Panc1 (cell line): ENCODE measurements around the gene BMP7. TPM values are rescaled to one million over a fixed set of nuclear protein-coding genes. Genes with fewer than 3 reads are reported as not detected.

ENCODE experiments used
- ATAC-seq: fragments of 200-7000 bp; cut with Tn5 transposase; 2 replicates; pipeline ENCODE4 v1.9.1; 2020; ENCODE audit warnings: mild to moderate bottlenecking, moderate library complexity
- BruUV-seq: library from RNA; stranded (reverse); fragments of 400-500 nt; replicated peaks from 2 replicates; lab custom pipeline; 2021; lab: Mats Ljungman, UMichigan
- CTCF ChIA-PET: fragments of 300-600 bp; sonication (Branson Sonifier 250); formaldehyde crosslinking; loops from one replicate; lab custom pipeline; 2022; ENCODE audit warnings: antibody characterized with exemption; lab: Charles Lee
- POLR2A ChIA-PET: fragments of 300-600 bp; sonication (Branson Sonifier 250); formaldehyde crosslinking; loops from one replicate; lab custom pipeline; 2022; ENCODE audit warnings: antibody characterized with exemption; lab: Charles Lee
- DNase-seq: peaks from one replicate; pipeline ENCODE4 v3.0.0-alpha.2; 2010; ENCODE audit warnings: low read depth, low spot score
- H3K27ac ChIP-seq: 2 replicates; pipeline ENCODE4 v1.5.1; 2011; ENCODE audit warnings: mild to moderate bottlenecking, low read length, inconsistent platforms
- H3K27me3 ChIP-seq: fragments of 200-500 bp; sonication (Bioruptor generic); 2 replicates; pipeline ENCODE4 v1.6.0; 2014; ENCODE audit warnings: low read length, inconsistent platforms; ENCODE audit not compliant: control insufficient read depth, insufficient read depth
- H3K36me3 ChIP-seq: fragments of 200-500 bp; sonication (Bioruptor generic); 2 replicates; pipeline ENCODE4 v1.5.1; 2014; ENCODE audit warnings: inconsistent platforms, mild to moderate bottlenecking, low read length, moderate library complexity; ENCODE audit not compliant: control insufficient read depth, insufficient read depth
- H3K4me1 ChIP-seq: 2 replicates; pipeline ENCODE4 v1.5.1; 2011; ENCODE audit warnings: inconsistent platforms, mild to moderate bottlenecking, low read length, moderate library complexity; ENCODE audit not compliant: control insufficient read depth, insufficient read depth
- H3K4me3 ChIP-seq, 2 experiments: 2 replicates each; pipeline ENCODE4 v1.5.1; 2011 to 2012; ENCODE audit warnings: low read depth in 2 of 2, low read length in 2 of 2, mild to moderate bottlenecking in 2 of 2, inconsistent platforms in 1 of 2, moderate library complexity in 1 of 2
- H3K9me3 ChIP-seq: fragments of 200-500 bp; sonication (Bioruptor generic); 2 replicates; pipeline ENCODE4 v1.5.1; 2014; ENCODE audit warnings: low read depth, mild to moderate bottlenecking, inconsistent platforms, low read length, moderate library complexity; ENCODE audit not compliant: control insufficient read depth, insufficient read depth
- CTCF ChIP-seq: fragments of 450-650 bp; IDR thresholded peaks from 2 replicates; pipeline ENCODE4 v1.5.1; 2017; ENCODE audit warnings: mild to moderate bottlenecking
- POLR2AphosphoS5 ChIP-seq: IDR thresholded peaks from 2 replicates; pipeline ENCODE4 v1.6.1; 2012; ENCODE audit warnings: mild to moderate bottlenecking, low read depth, low read length, moderate library complexity
- REST ChIP-seq, 2 experiments: IDR thresholded peaks; 2 replicates each; pipeline ENCODE4 v1.6.1; 2011 to 2012; ENCODE audit warnings: low read depth in 2 of 2, control low read depth in 1 of 2, low read length in 1 of 2, mild to moderate bottlenecking in 1 of 2, moderate library complexity in 1 of 2; ENCODE audit not compliant: insufficient read depth in 1 of 2
- SIN3A ChIP-seq: IDR thresholded peaks from 2 replicates; pipeline ENCODE4 v1.6.1; 2012; ENCODE audit warnings: low read depth, mild to moderate bottlenecking, low read length, moderate library complexity, borderline replicate concordance; ENCODE audit not compliant: insufficient read depth
- TCF7L2 ChIP-seq: IDR thresholded peaks from 2 replicates; pipeline ENCODE4 v1.6.1; 2011; ENCODE audit warnings: mild to moderate bottlenecking, low read depth, low read length, inconsistent platforms
- in situ Hi-C: cut with HindIII; loops from 2 replicates; pipeline ENCODE4 v1.10.0; 2016; ENCODE audit warnings: low sequenced_read_pairs, low pct_unique_long_range_greater_than_20kb
- intact Hi-C: fragments of 100-400 bp; cut with micrococcal nuclease; formaldehyde crosslinking; loops from one replicate; pipeline ENCODE4 v1.10.0; 2022; ENCODE audit not compliant: unreplicated experiment
- total RNA-seq: library from RNA; stranded (reverse); gene quantifications from one replicate; pipeline ENCODE4 v1.2.1, GENCODE V29; 2021; ENCODE audit not compliant: unreplicated experiment

BMP7 gene
- total RNA-seq, 1 experiment from 2014 or later: 11.5 TPM

DNA sequence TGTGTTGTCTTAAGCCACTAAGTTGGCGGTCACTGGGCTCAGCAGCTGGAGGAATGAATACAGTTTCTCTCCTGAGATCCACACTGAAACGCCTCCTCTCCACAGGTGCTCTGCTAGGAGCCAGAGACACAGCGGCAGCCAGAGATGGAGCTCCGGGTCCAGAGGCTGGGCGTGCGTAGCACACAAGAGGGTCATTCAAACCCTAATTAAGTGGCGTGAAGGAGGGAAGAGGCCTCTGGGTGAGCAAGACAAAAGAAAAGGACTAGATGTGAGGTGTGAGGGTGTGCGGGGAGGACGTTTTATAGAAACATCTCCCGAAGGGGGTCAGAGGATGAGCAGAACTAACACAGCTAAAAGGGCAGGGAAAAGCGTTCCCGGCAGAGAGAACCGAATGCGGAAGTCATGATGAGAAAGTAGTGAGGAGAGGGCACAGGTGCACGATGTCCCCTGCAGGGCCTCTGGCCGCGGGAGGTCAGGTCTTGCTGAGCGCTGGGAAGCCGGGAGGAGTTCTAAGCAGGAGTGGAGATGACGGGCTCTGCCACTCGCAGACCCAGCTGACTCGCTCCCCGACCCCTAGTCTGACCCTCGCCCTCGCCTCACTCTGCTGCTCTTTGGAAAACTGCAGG lies 54.4 kb downstream of the BMP7 start:
- ChIA-PET POLR2A (no interaction called here), CTCF (no interaction called here)
- Histone ChIP-seq H3K36me3 (no peaks in the 10 kb centered on the region), H3K27ac (peak overlapping the region; percentile 7), H3K4me3 (peak overlapping the region in 1 of 2 experiments; percentile 23; a peak in 2 of 4 replicates), H3K9me3 (peaks cover 5% of the 10 kb centered on the region; the same call in 1 of the 2 replicates), H3K27me3 (no peaks in the 10 kb centered on the region), H3K4me1 (peaks cover 12% of the 10 kb centered on the region)
- BruUV-seq: no TSS peak
- TF ChIP-seq SIN3A (no peak), CTCF (no peak), REST (IDR thresholded peaks at IDR 0.05; ENCODE audit: insufficient read depth in 1 of 2, low read depth in 2 of 2, low read length in 1 of 2) (no peak), POLR2AphosphoS5 (no peak), TCF7L2 (no peak)
- in situ Hi-C loops: no loop called here
- intact Hi-C loops: no loop called here
- ATAC-seq (peak; percentile 65), DNase-seq (no peak)

GRCh38 chr20:57211406-57211805 lies 55.0 kb downstream of the BMP7 start:
- intact Hi-C loops (no loop called here), in situ Hi-C loops (no loop called here)
- ChIA-PET CTCF (interaction anchor here (0.6 kb wide), 1 partner anchor 620 kb away, joined by 6 read pairs; no protein-coding TSS in a partner anchor), POLR2A (no interaction called here)
- Histone ChIP-seq H3K4me3 (no peak overlapping the region), H3K36me3 (no peaks in the 10 kb centered on the region), H3K4me1 (peaks cover 12% of the 10 kb centered on the region), H3K27ac (no peak overlapping the region), H3K27me3 (no peaks in the 10 kb centered on the region), H3K9me3 (peaks cover 7% of the 10 kb centered on the region; the same call in 1 of the 2 replicates)
- BruUV-seq: no TSS peak
- DNase-seq (no peak), ATAC-seq (no peak)
- no peak for TF ChIP-seq REST (IDR thresholded peaks at IDR 0.05; ENCODE audit: insufficient read depth in 1 of 2, low read depth in 2 of 2, low read length in 1 of 2)
- no peak for TF ChIP-seq CTCF
- no peak for TF ChIP-seq POLR2AphosphoS5
- no peak for TF ChIP-seq SIN3A
- no peak for TF ChIP-seq TCF7L2
